Gastrocnemius medialis (tissue), 4 donors: ENCODE measurements around the gene MCM8. TPM values are rescaled to one million over a fixed set of nuclear protein-coding genes. Genes with fewer than 3 reads are reported as not detected.

Source experiments
- ATAC-seq, 2 donors: fragments of 150-250 bp; one replicate each; pipeline ENCODE4 v1.9.1; 2016
- DNase-seq, 2 donors: peaks; one replicate each; pipeline ENCODE4 v3.0.0-alpha.2; 2019
- H3K27ac ChIP-seq, 4 donors: fragments of 200-600 bp; sonication (generic); 1 replicate in 1 of 4; 2 replicates in 3 of 4; pipeline ENCODE4 v1.5.1; 2016 to 2018; ENCODE audit warnings: mild to moderate bottlenecking in 2 of 4, moderate library complexity in 1 of 4
- H3K27me3 ChIP-seq, 3 donors: fragments of 200-600 bp; sonication (generic) in 2 of 3; 1 replicate in 1 of 3; 2 replicates in 2 of 3; pipeline versions ENCODE4 v1.5.1 to v1.6.0; 2016 to 2019; ENCODE audit warnings: mild to moderate bottlenecking in 1 of 3, moderate library complexity in 1 of 3
- H3K36me3 ChIP-seq, 2 donors: fragments of 200-600 bp; sonication (generic) in 1 of 2; one replicate each; pipeline ENCODE4 v1.5.1; 2017 to 2018
- H3K4me1 ChIP-seq, 2 donors: fragments of 200-600 bp; sonication (generic) in 1 of 2; one replicate each; pipeline ENCODE4 v1.5.1; 2016 to 2017; ENCODE audit warnings: mild to moderate bottlenecking in 2 of 2
- H3K4me3 ChIP-seq, 4 donors: fragments of 200-600 bp; sonication (generic) in 3 of 4; 1 replicate in 1 of 4; 2 replicates in 3 of 4; pipeline ENCODE4 v1.5.1; 2016 to 2019; ENCODE audit warnings: mild to moderate bottlenecking in 2 of 4
- H3K9me3 ChIP-seq, 3 donors: fragments of 200-600 bp; sonication (generic) in 2 of 3; 1 replicate in 1 of 3; 2 replicates in 2 of 3; pipeline ENCODE4 v1.5.1; 2016 to 2019
- POLR2A ChIP-seq, 2 donors: fragments of 450-650 bp; IDR thresholded peaks; one replicate each; pipeline ENCODE4 v1.6.1; 2017; ENCODE audit warnings: antibody characterized with exemption in 2 of 2, mild to moderate bottlenecking in 2 of 2, moderate library complexity in 2 of 2
- in situ Hi-C, 4 donors: fragments of 200-750 bp; cut with MboI; loops; one replicate each; pipeline versions ENCODE4 v1.15.0 to v1.8.0; 2017; ENCODE audit warnings: low sequenced_read_pairs in 4 of 4
- intact Hi-C: fragments of 100-400 bp; cut with DNase I; formaldehyde crosslinking; loops from one replicate; pipeline ENCODE4 v1.15.1; 2023; ENCODE audit warnings: low total_unique reads
- total RNA-seq, 4 donors: library from RNA; depleted of rRNA; stranded (reverse); fragments of >200 nt; gene quantifications; one replicate each; pipeline versions ENCODE4 v1.1.0 to v1.2.3, GENCODE V29; 2016
- TF ChIP-seq, protein P1 (sequence below), 5 experiments: fragments of 450-650 bp in 3 of 5; fragments of 200-600 bp in 2 of 5; sonication (generic) in 2 of 5; IDR thresholded peaks in 4 of 5; conservative IDR thresholded peaks in 1 of 5; 1 replicate in 4 of 5; 2 replicates in 1 of 5; pipeline ENCODE4 v1.5.1; 2016 to 2019; ENCODE audit warnings: antibody characterized with exemption in 5 of 5, mild to moderate bottlenecking in 3 of 5, moderate library complexity in 3 of 5

Gene MCM8
- total RNA-seq, 4 donors from 2014 or later = 2.4 to 5.9 (median 5.2) TPM

- H3K4me3 ChIP-seq = peak overlapping the region; percentile 72 to 89 (median 75)
- intact Hi-C loops (no loop called here), in situ Hi-C loops (no loop called here)
- ATAC-seq (no peak), DNase-seq (no peak)
- TF ChIP-seq, protein P1, sequence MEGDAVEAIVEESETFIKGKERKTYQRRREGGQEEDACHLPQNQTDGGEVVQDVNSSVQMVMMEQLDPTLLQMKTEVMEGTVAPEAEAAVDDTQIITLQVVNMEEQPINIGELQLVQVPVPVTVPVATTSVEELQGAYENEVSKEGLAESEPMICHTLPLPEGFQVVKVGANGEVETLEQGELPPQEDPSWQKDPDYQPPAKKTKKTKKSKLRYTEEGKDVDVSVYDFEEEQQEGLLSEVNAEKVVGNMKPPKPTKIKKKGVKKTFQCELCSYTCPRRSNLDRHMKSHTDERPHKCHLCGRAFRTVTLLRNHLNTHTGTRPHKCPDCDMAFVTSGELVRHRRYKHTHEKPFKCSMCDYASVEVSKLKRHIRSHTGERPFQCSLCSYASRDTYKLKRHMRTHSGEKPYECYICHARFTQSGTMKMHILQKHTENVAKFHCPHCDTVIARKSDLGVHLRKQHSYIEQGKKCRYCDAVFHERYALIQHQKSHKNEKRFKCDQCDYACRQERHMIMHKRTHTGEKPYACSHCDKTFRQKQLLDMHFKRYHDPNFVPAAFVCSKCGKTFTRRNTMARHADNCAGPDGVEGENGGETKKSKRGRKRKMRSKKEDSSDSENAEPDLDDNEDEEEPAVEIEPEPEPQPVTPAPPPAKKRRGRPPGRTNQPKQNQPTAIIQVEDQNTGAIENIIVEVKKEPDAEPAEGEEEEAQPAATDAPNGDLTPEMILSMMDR (IDR thresholded peaks at IDR 0.05 in 4 of 5, conservative IDR thresholded peaks at IDR 0.05 in 1 of 5) = no peak
- no peak for TF ChIP-seq POLR2A (IDR thresholded peaks at IDR 0.05)
- no peaks in the 10 kb centered on the region for H3K9me3 ChIP-seq
- peak overlapping the region; percentile 84 to 97 (median 90) for H3K27ac ChIP-seq
- peaks cover 0 to 19% of the 10 kb centered on the region in 2 donors for H3K36me3 ChIP-seq
- no peaks in the 10 kb centered on the region for H3K27me3 ChIP-seq
- H3K4me1 ChIP-seq = peaks cover 20 to 31% of the 10 kb centered on the region in 2 donors
These were observed 56.1 kb downstream of the MCM8 start for GRCh38 chr20:6006603-6006949.

DNA sequence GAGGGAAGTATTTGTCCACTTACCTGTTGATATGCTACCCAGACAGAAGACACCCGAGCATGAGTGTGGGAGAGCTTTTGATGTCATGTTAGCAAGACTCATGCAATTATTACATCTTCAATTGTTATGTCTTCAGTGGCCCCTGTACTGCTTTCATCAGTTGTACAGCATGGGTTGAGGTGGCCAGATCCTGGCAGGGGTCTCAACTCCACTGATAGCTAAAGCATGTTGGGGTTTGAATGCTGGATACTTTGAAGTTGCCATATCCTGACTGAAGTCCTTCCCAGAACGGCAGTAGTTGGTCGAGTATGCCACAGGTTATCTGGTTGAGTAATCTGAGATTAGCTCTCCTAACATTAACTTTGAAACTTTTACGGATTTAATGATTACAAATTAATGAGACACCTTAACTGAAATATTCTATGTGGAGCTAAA is 56.7 kb downstream of the MCM8 start:
- no peaks in the 10 kb centered on the region for H3K27me3 ChIP-seq
- no peak for DNase-seq
- no peak for ATAC-seq
- H3K27ac ChIP-seq = peak overlapping the region; percentile 84 to 97 (median 90)
- H3K4me3 ChIP-seq = peak overlapping the region; percentile 72 to 89 (median 75)
- H3K4me1 ChIP-seq = peaks cover 20 to 31% of the 10 kb centered on the region in 2 donors
- in situ Hi-C loops = no loop called here
- H3K36me3 ChIP-seq = peaks cover 0 to 24% of the 10 kb centered on the region in 2 donors
- H3K9me3 ChIP-seq = no peaks in the 10 kb centered on the region
- TF ChIP-seq, protein P1 (IDR thresholded peaks at IDR 0.05 in 4 of 5, conservative IDR thresholded peaks at IDR 0.05 in 1 of 5) = no peak
- no peak for TF ChIP-seq POLR2A (IDR thresholded peaks at IDR 0.05)
- intact Hi-C loops = no loop called here

- ATAC-seq = no peak
- Histone ChIP-seq H3K9me3 (no peaks in the 10 kb centered on the region), H3K27ac (peak overlapping the region; percentile 84 to 97 (median 90)), H3K4me1 (peaks cover 20 to 31% of the 10 kb centered on the region in 2 donors), H3K36me3 (peaks cover 0 to 28% of the 10 kb centered on the region in 2 donors), H3K4me3 (peak overlapping the region; percentile 72 to 89 (median 75)), H3K27me3 (no peaks in the 10 kb centered on the region)
- no peak for DNase-seq
- TF ChIP-seq, protein P1 (IDR thresholded peaks at IDR 0.05 in 4 of 5, conservative IDR thresholded peaks at IDR 0.05 in 1 of 5) = no peak
- no peak for TF ChIP-seq POLR2A (IDR thresholded peaks at IDR 0.05)
- intact Hi-C loops = no loop called here
- in situ Hi-C loops = no loop called here
These were observed 57.2 kb downstream of the MCM8 start for GRCh38 chr20:6007529-6008103.

- DNase-seq = peak; percentile 77 to 88
- Histone ChIP-seq H3K9me3 (no peaks in the 10 kb centered on the region), H3K27ac (peak overlapping the region; percentile 84 to 97 (median 90)), H3K4me1 (peaks cover 20 to 31% of the 10 kb centered on the region in 2 donors), H3K27me3 (no peaks in the 10 kb centered on the region), H3K4me3 (peak overlapping the region; percentile 72 to 89 (median 75)), H3K36me3 (peaks cover 0 to 35% of the 10 kb centered on the region in 2 donors)
- intact Hi-C loops = no loop called here
- TF ChIP-seq, protein P1 (IDR thresholded peaks at IDR 0.05 in 4 of 5, conservative IDR thresholded peaks at IDR 0.05 in 1 of 5) = no peak
- TF ChIP-seq POLR2A (IDR thresholded peaks at IDR 0.05) = peak; percentile 33 to 58
- peak; percentile 89 to 90 for ATAC-seq
- in situ Hi-C loops = no loop called here
These were observed 57.8 kb downstream of the MCM8 start for GRCh38 chr20:6008254-6008653.
